T-helper 9 cell (primary cell): ENCODE data around the gene RHOT1.
"Not testable (repeated sequence)": the region's sequence is repeated elsewhere in the genome, so short reads cannot be mapped to it uniquely, and the experiment has no call there.

Experiments used
- DNase-seq: peaks from one replicate; pipeline ENCODE4 v3.0.0-alpha.2; 2020

RHOT1 gene

DNA sequence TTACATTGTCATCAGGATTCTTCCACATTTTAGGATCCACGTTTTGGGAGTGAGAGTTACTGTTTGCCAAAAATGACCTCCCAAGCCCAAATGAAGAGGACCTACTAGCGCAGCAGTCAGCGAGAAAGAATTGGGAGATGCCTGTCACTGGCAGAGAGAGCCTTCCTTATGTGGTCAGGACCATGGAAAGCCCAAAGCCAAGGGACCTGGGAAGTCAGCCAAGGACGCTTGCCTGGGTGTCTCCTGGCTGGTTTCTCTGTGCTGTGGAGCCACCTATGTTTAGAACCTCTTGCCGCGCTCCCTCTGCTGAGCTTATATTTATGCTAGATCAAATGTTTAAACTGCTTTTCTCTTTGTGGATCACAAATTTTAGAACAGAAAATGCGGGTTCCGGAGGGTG is 98.4 kb downstream of the RHOT1 start:
- DNase-seq = no peak

- DNase-seq = no peak
Measured at GRCh38 chr17:32241640-32242039, 99.3 kb downstream of the RHOT1 start.

- DNase-seq = no peak
Measured at GRCh38 chr17:32249475-32249874, 107.2 kb downstream of the RHOT1 start.

DNA sequence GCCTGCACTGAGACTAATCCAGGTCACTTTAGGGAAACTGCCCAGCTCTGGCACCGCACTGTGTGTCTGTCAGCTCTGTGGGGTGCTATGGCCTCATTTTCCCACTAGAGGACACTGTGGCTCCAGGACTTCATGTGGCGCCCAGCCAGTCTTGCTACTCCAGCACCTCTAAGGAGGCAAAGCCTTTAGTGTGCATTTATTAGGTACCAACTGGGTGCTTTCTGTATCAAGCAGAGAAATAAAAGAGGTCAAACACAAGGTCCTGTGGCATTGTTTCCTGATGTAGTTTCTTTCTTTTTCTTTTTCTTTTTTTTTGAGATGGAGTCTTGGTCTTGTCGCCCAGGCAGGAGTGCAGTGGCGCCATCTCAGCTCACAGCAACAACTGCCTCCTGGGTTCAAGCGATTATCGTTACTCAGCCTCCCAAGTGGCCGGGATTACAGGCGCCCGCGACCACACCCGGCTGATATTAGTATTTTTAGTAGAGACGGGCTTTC is 110.9 kb downstream of the RHOT1 start:
- DNase-seq = peak; percentile 49

DNA sequence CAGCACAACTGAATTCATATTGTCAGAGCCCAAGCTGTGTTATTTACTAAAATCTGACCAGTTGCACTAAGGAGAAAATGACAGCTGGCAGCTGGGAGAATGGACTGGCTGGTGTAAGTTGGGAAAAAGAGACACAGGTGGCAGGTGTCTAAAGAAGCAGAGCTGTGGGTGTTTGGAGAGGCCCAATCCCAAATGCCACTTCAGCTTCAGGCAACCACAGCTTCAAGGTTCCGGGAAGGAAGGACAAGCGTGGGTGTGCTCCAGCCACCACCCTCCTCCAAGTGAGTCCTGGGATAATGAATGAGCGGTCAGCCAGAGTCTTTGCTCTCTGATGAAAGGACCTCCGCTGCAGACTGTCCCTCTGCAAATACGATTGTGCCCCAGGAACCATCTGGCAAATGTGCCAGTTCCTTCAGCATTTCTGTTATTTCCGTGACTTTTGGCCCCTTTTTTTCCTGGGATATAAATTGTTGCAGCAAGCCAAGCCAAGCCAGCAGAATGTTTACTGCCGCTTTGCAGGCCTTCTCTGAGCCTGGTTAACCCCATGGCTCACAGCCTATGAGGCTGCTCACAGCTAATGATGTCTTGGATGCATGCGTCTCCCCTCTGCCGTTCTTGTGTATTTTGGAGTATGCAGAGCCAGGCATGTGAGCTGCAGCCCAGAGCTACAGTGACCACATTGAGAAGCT is 113.9 kb downstream of the RHOT1 start:
- DNase-seq = no peak

DNA sequence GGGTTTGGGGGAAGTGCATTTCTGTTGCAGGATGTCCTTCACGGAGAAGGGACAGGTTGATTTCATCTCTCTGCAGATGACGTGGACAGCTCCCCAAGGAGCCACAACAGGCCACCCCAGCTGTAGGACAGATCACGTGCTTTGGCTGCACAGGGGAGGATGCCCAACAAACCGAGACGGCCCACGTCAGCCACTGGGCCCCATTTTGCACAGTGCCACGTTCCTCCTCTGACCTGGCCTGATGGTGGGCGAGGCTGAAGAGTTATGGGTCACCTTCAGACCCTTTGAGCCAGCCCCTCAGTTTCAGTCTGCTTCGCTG is 114.4 kb downstream of the RHOT1 start:
- no peak for DNase-seq

DNA sequence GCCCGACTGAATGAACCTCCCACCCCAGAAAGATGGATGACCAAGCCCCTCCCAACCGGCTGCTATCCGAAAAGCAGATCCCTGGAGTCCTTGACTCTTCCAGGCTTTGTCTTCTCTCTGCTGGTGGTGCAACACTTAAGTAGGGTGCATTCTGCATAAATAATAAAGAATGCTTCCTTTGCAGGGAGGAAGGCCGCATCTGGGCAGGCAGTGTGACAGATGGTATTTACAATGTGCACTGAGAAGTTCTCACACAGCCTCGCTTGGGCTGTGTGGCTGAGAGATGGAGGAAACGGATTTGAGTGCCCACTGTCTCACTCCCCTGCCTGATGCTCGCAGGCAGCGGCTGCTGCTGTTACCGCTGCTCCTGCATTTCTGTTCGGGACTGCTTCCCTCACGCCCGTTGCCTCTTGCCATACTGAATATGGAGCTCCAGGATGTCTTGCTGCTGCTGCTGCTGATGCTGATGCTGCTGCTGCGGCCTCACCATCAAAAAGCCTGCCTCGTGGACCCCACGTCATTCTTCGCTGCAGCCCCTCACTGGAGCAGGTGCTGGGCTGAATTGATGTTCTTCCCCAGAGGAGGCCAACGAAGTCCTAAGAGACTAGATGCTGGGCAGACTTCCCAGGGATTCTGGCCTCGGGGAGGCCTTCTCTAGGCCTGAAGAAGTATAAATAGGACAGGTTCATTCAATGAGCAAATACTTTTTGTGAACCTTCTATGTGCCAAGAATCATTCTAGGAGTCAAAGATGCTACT is 116.3 kb downstream of the RHOT1 start:
- no peak for DNase-seq

GRCh38 chr17:32259586-32259985 is 117.3 kb downstream of the RHOT1 start:
- DNase-seq = no peak

DNA sequence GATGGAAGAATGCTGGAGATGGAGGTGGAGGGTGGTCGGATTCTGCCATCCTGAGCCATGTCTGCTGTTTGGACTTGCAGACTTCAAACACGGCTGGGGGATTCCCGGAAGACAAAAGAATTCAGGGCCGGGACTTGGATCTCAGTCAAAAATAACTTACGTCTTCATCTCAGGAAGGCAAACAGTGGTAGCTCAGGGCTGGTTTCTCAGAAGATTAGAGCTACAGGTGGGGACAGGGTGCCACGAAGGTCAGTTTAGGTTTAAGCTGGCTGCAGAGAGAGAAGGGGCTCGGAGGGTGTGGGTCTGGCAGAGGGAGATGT is 119.1 kb downstream of the RHOT1 start:
- no peak for DNase-seq

DNA sequence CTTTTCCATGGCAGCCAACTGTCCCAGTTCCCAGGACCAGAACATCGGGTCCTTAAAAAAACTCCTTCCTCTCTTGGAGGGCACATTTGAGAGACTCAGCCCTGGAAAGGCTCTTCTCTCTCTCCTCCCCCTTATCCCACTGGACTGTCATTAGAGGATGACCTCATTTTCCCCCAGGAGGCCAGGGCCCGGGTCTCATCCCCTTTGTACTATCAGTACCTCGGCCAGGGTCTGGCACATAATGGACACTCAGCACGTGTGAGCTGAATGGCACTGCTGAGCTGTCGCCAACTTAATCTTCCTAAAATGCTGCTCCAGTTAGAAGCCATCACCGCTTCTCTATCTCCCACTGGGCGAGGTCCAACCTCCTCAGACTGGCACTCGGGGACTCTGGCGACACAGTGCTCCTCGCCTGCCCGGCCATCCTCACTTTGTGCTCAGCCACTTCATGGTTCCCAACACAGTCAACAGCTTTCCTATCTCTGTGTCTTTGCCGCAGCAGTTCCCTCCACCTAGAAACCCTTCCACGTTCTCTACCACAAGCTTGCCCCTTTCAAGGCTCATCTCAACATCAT is 119.7 kb downstream of the RHOT1 start:
- DNase-seq = no peak

- DNase-seq = not testable (repeated sequence)
Measured at GRCh38 chr17:32263515-32263914, 121.2 kb downstream of the RHOT1 start.

- no peak for DNase-seq
Measured at GRCh38 chr17:32264140-32264799, 122.0 kb downstream of the RHOT1 start.

DNA sequence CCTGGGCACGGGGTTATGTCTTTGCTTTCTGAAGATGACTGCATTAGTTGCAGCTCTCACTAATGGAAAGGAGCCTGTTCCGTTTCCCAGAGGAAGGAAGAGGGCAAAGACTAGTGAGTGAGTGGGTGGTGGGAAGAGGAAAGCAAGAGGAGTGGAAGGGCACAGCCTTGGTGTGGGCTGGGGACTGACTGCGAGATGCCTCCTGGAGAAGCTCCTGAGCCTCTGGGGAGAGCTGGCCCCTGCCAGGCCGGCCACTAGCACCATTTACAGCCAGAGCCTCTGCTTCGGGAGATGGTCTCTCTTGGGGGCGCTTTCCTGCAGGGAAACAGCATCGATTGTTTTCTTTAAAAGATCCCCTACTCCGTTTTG is 122.5 kb downstream of the RHOT1 start:
- no peak for DNase-seq

DNA sequence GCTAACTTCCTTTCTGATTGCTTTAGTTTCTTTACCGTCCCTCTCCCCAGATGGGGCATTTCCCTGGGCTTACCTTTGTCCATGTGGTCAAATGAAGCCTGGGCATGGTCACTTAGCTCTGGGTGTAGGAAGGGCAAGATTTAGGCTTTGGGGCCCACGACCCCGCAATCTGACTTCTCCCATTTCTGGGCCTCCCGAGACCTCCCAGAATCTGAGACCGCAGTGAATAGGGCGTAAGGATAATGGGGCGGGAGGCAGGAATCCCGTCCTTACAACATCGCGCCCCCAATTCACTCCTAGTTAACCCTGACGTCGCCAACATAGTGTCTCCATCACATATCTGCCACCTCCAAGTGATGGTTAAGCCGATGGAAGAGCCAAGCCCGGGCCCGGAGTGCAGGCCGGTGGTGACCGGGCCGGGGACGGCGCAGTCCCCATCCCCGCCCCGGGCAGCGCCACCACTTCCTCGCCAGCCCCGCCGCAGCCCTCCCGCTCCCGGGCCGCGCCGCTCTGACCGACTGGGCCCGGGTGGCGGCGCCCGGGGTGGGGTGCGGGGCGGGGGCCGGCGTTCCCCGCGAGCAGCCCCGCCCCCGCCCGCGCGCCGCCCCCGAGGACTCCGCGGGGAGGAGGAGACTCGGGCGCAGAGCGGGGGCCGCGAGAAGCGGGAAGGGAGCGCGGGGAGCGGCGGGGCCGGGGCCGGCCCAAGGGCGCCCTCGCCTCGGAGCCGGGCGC is 123.1 kb downstream of the RHOT1 start, which contains the start of gene RHBDL3:
Gene RHBDL3, plus strand, starts transcription at position 641 of the 732 bp plus-strand sequence. CDS start 358 bp downstream, outside the sequence.
- peak; percentile 23 for DNase-seq

- no peak for DNase-seq
Measured at GRCh38 chr17:32266051-32266388, 123.7 kb downstream of the RHOT1 start.

- no peak for DNase-seq
Measured at GRCh38 chr17:32266389-32267301, 124.3 kb downstream of the RHOT1 start.

GRCh38 chr17:32267690-32268205 is 125.4 kb downstream of the RHOT1 start:
- DNase-seq = peak; percentile 15

DNA sequence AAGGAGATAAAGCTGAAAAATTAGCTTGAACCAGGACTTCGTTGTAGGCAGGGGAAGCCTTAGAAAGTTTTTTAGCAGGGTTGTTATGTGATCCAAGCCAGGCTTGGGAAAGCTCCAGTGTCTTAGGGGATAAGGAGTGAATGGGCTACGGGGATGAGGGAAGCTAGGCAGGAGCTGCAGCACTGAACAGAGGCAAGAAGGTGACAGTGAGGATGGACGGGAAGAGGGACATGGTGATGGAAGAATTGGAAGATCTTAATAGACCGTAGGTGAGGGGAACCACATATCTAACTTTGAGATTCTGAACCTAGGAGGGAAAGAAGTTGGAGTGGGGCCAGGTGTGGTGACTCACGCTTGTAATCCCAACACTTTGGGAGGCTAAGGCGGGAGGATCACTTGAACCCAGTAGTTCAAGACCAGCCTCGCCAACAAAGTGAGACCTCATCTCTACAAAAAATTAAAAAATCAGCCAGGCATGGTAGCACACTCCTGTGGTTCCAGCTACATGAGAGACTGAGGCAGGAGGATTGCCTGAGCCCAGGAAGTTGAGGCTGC is 126.5 kb downstream of the RHOT1 start:
- no peak for DNase-seq

DNA sequence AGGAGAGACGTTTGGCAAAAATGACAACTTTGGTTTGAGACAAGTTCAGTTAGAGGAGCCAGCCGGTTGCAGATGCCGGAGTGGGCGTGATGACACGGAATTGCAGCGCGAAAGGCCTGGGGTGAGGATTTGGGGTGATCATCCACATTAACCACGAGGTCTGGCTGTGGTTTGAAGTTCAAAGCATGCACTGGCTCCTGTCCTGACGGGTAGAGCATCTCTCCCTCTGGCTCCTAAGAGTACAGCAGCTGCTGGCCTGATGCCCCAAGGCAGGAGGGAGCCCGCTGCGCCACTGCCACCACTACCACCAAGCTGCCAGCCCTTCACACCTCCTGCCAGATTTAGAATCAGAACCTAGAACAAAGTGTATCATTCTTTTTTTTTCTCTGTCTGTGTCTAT is 127.1 kb downstream of the RHOT1 start:
- no peak for DNase-seq

- no peak for DNase-seq
Measured at GRCh38 chr17:32271844-32272243, 129.5 kb downstream of the RHOT1 start.

GRCh38 chr17:32274101-32274500 is 131.8 kb downstream of the RHOT1 start:
- DNase-seq = no peak
